GM20000 (cell line): Measurements from ENCODE around the gene CLMP.

Experiments used
- DNase-seq: peaks from one replicate; pipeline ENCODE4 v3.0.0; 2012; ENCODE audit warnings: low spot score
- CTCF ChIP-seq: IDR thresholded peaks from 2 replicates; pipeline ENCODE4 v1.5.1; 2012; ENCODE audit warnings: mild to moderate bottlenecking, control low read depth; ENCODE audit errors: extremely low read depth, missing control alignments

The CLMP gene

GRCh38 chr11:123216249-123216648 is 21.2 kb upstream of the CLMP start:
- no peak for TF ChIP-seq CTCF
- DNase-seq, result no peak

- no peak for TF ChIP-seq CTCF
- DNase-seq, result no peak
These were observed 19.9 kb upstream of the CLMP start for GRCh38 chr11:123214940-123215339.

GRCh38 chr11:123214396-123214795 is 19.3 kb upstream of the CLMP start:
- TF ChIP-seq CTCF, result no peak
- no peak for DNase-seq

GRCh38 chr11:123213307-123213771 is 18.3 kb upstream of the CLMP start:
- no peak for TF ChIP-seq CTCF
- DNase-seq, result no peak

- DNase-seq, result no peak
- TF ChIP-seq CTCF, result no peak
These were observed 17.4 kb upstream of the CLMP start for GRCh38 chr11:123212406-123212805.

GRCh38 chr11:123211981-123212380 is 16.9 kb upstream of the CLMP start:
- no peak for DNase-seq
- no peak for TF ChIP-seq CTCF

- no peak for DNase-seq
- no peak for TF ChIP-seq CTCF
These were observed 16.3 kb upstream of the CLMP start for GRCh38 chr11:123211149-123211852.
